Karpas-422 (cell line): ENCODE results near the gene ZBTB7C. TPM values are rescaled to one million over a fixed set of nuclear protein-coding genes. Genes with fewer than 3 reads are reported as not detected.

Experiments
- DNase-seq: peaks from one replicate; pipeline ENCODE4 v3.0.0-alpha.2; 2015
- H2AFZ ChIP-seq: fragments of 200-600 bp; sonication (generic); 2 replicates; pipeline ENCODE4 v1.6.1; 2014; ENCODE audit warnings: antibody characterized with exemption, low read length, mixed read lengths
- H3K27ac ChIP-seq: fragments of 200-600 bp; sonication (generic); 2 replicates; pipeline ENCODE4 v1.5.1; 2014; ENCODE audit warnings: mild to moderate bottlenecking, low read length, moderate library complexity
- H3K27me3 ChIP-seq: fragments of 200-600 bp; sonication (generic); 2 replicates; pipeline ENCODE4 v1.6.1; 2014; ENCODE audit warnings: low read length, mixed read lengths
- H3K36me3 ChIP-seq: fragments of 200-600 bp; sonication (generic); 2 replicates; pipeline ENCODE4 v1.6.1; 2014; ENCODE audit warnings: low read length, mixed read lengths; ENCODE audit not compliant: insufficient read depth
- H3K4me1 ChIP-seq: fragments of 200-600 bp; sonication (generic); 2 replicates; pipeline ENCODE4 v1.6.1; 2014; ENCODE audit warnings: mild to moderate bottlenecking, low read length, mixed read lengths
- H3K4me2 ChIP-seq: fragments of 200-600 bp; sonication (generic); 2 replicates; pipeline ENCODE4 v1.6.1; 2014; ENCODE audit warnings: low read length, low read depth, mild to moderate bottlenecking; ENCODE audit not compliant: poor library complexity, severe bottlenecking
- H3K4me3 ChIP-seq: fragments of 200-600 bp; sonication (generic); 2 replicates; pipeline ENCODE4 v1.5.1; 2014; ENCODE audit warnings: mild to moderate bottlenecking, antibody characterized with exemption, low read length, mixed read lengths
- H3K79me2 ChIP-seq: fragments of 200-600 bp; sonication (generic); 2 replicates; pipeline ENCODE4 v1.6.1; 2014; ENCODE audit warnings: mild to moderate bottlenecking, low read length, mixed read lengths
- H3K9ac ChIP-seq: fragments of 200-600 bp; sonication (generic); 2 replicates; pipeline ENCODE4 v1.6.0; 2014; ENCODE audit warnings: low read length
- H3K9me2 ChIP-seq: fragments of 200-600 bp; sonication (generic), shearing (Covaris generic); replicated peaks from 2 replicates; pipeline ENCODE4 v1.6.0; 2014; ENCODE audit warnings: mild to moderate bottlenecking, low read length, moderate library complexity; ENCODE audit not compliant: insufficient read depth
- H3K9me3 ChIP-seq: fragments of 300-700, 200-600 bp; sonication (generic); 2 replicates; pipeline ENCODE4 v1.6.1; 2014; ENCODE audit warnings: low read length, mixed read lengths
- H4K20me1 ChIP-seq: fragments of 200-600 bp; sonication (generic); 2 replicates; pipeline ENCODE4 v1.6.1; 2014; ENCODE audit warnings: mild to moderate bottlenecking, antibody characterized with exemption, low read length, low read depth; ENCODE audit not compliant: insufficient read depth
- total RNA-seq: library from RNA; depleted of rRNA; stranded (reverse); fragments of >200 nt; shearing (Covaris generic); gene quantifications from 2 replicates; pipeline ENCODE4 v1.2.3, GENCODE V29; 2014; ENCODE audit warnings: low replicate concordance

ZBTB7C gene
- total RNA-seq, 1 experiment from 2014 or later, result not detected

GRCh38 chr18:48297139-48297538, 112.0 kb downstream of the ZBTB7C start:
- H3K4me1 ChIP-seq, result peaks cover 7% of the 10 kb centered on the region; the same call in 1 of the 2 replicates
- no peak overlapping the region for H3K4me3 ChIP-seq
- H3K9ac ChIP-seq, result no peak overlapping the region
- H3K4me2 ChIP-seq, result no peak overlapping the region
- 0 out of 2 replicates have a peak, but pooled peaks cover 2% of the 10 kb centered on the region for H3K27me3 ChIP-seq
- no peaks in the 10 kb centered on the region for H3K79me2 ChIP-seq
- no peaks in the 10 kb centered on the region for H4K20me1 ChIP-seq
- DNase-seq, result no peak
- H3K36me3 ChIP-seq, result no peaks in the 10 kb centered on the region
- no peak overlapping the region for H2AFZ ChIP-seq
- no peaks in the 10 kb centered on the region for H3K9me3 ChIP-seq
- H3K9me2 ChIP-seq, result no peaks in the 10 kb centered on the region
- no peak overlapping the region for H3K27ac ChIP-seq

DNA sequence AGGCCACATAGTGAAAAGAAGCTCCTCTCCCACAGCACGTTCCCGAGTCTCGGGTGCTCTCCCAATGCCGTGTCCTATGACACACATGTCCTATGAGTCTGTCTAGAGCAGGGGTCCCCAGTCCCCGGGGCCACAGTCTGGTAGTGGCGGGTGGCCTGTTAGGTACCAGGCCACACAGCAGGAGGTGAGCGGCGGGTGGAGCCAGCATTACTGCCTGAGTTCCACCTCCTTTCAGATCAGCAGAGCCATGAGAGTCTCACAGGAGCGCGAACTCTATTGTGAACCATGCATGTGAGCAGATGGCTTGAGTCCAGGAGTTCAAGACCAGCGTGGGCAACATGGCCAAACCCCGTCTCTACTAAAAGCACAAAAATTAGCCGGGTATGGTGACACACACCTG, 112.6 kb downstream of the ZBTB7C start:
- Histone ChIP-seq H3K4me3 (no peak overlapping the region), H3K27ac (no peak overlapping the region), H3K4me1 (peaks cover 7% of the 10 kb centered on the region; the same call in 1 of the 2 replicates), H3K4me2 (no peak overlapping the region), H3K9ac (no peak overlapping the region), H2AFZ (no peak overlapping the region), H3K79me2 (no peaks in the 10 kb centered on the region), H3K36me3 (no peaks in the 10 kb centered on the region), H3K9me3 (no peaks in the 10 kb centered on the region), H3K9me2 (no peaks in the 10 kb centered on the region), H3K27me3 (0 out of 2 replicates have a peak, but pooled peaks cover 2% of the 10 kb centered on the region), H4K20me1 (no peaks in the 10 kb centered on the region)
- DNase-seq, result no peak

GRCh38 chr18:48295586-48296311, 113.4 kb downstream of the ZBTB7C start:
- H3K9me3 ChIP-seq, result no peaks in the 10 kb centered on the region
- peaks cover 7% of the 10 kb centered on the region; the same call in 1 of the 2 replicates for H3K4me1 ChIP-seq
- H3K9me2 ChIP-seq, result no peaks in the 10 kb centered on the region
- no peak overlapping the region for H3K9ac ChIP-seq
- H3K79me2 ChIP-seq, result no peaks in the 10 kb centered on the region
- no peak for DNase-seq
- H3K36me3 ChIP-seq, result no peaks in the 10 kb centered on the region
- no peak overlapping the region for H3K27ac ChIP-seq
- H3K27me3 ChIP-seq, result 0 out of 2 replicates have a peak, but pooled peaks cover 2% of the 10 kb centered on the region
- H2AFZ ChIP-seq, result no peak overlapping the region
- H3K4me3 ChIP-seq, result no peak overlapping the region
- no peaks in the 10 kb centered on the region for H4K20me1 ChIP-seq
- H3K4me2 ChIP-seq, result no peak overlapping the region

DNA sequence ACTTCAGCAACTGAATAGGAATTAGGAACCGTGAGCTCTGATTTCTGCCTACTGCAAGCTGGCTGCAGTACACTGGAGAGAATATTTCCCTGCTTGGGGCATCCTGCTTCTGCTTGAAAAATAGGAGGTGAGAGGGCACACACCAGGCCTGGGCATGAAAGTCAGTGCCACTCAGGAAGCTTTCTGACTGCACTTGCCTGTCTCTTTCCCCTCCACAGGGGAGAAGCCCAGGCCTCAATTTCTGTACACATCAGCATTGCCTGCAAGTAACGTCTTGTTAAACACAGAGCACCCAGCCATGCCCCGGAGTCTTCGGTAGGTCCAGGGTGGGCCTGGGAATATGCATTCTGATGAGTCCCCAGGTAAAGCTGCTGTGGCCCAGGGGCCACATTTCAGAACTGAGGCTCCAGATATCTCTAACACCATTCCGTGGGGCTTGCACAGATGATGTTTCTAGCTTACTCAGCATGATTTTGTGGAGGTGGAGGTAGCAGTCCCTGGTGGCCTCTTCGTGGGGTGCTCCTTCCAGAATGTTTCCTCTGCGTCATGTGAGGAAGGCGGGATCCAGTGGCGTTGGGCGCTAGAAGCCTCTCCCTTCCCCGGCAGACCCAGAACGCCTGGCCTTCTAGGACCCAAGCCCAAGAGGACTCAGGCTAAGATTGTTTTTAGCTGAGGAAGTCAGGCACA, 114.1 kb downstream of the ZBTB7C start:
- Histone ChIP-seq H3K9me2 (no peaks in the 10 kb centered on the region), H3K4me2 (no peak overlapping the region), H2AFZ (no peak overlapping the region), H3K4me3 (no peak overlapping the region), H3K9ac (no peak overlapping the region), H3K79me2 (no peaks in the 10 kb centered on the region), H3K4me1 (peaks cover under 1% of the 10 kb centered on the region; the same call in 1 of the 2 replicates), H3K27me3 (0 out of 2 replicates have a peak, but pooled peaks cover 2% of the 10 kb centered on the region), H4K20me1 (no peaks in the 10 kb centered on the region), H3K27ac (no peak overlapping the region), H3K36me3 (no peaks in the 10 kb centered on the region), H3K9me3 (no peaks in the 10 kb centered on the region)
- DNase-seq, result no peak

DNA sequence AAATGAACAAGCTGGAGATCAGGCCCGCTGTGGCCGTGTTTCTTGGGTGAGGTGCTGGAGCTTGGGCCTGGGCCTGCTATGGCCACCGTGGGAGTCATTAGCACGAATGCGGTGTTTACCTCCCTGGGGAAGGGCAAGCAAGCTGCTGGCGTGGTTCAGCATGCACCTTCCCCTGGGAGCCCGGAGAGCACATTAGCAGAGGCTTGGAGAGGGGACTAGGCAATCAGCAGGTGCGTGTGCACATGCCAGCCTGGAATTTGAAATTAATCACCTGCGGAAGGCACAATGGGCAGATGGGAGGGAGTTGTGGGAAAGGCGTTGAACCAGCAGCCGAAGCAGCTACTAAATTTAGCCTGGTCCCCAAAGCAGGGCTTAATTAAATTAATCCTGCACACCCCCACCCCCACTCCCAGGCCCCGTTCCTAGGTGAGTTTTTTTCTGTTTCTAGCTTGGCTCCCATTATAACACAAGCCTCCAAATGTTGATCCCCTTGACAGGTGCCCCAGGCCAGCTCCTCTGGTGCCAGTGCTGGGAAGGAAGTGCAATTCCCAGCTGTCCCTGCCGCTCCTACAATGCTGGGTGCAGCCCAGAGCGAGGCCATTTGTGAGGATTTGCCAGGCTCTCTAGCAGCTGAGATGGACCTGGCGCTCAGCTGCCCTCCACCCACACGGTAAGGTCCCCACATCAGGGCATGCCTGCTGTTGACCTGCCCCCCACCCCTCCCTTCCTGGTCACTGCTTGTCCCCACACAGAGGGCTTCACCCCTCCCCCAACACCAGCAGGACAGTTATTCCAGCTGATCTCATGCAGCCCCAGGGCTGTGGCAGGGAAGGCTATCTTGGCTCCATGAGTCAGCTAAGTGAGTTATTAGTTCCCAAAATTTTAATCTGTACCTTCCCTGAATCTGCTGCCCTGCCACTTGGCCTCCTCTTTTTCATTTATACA, 115.0 kb downstream of the ZBTB7C start:
- H3K9me2 ChIP-seq, result no peaks in the 10 kb centered on the region
- no peak overlapping the region for H3K27ac ChIP-seq
- H3K9me3 ChIP-seq, result no peaks in the 10 kb centered on the region
- H3K27me3 ChIP-seq, result 0 out of 2 replicates have a peak, but pooled peaks cover under 1% of the 10 kb centered on the region
- H3K9ac ChIP-seq, result no peak overlapping the region
- no peak overlapping the region for H3K4me3 ChIP-seq
- H3K4me2 ChIP-seq, result no peak overlapping the region
- DNase-seq, result no peak
- H3K36me3 ChIP-seq, result no peaks in the 10 kb centered on the region
- no peak overlapping the region for H2AFZ ChIP-seq
- H3K79me2 ChIP-seq, result no peaks in the 10 kb centered on the region
- no peaks in the 10 kb centered on the region for H4K20me1 ChIP-seq
- no peaks in the 10 kb centered on the region for H3K4me1 ChIP-seq

DNA sequence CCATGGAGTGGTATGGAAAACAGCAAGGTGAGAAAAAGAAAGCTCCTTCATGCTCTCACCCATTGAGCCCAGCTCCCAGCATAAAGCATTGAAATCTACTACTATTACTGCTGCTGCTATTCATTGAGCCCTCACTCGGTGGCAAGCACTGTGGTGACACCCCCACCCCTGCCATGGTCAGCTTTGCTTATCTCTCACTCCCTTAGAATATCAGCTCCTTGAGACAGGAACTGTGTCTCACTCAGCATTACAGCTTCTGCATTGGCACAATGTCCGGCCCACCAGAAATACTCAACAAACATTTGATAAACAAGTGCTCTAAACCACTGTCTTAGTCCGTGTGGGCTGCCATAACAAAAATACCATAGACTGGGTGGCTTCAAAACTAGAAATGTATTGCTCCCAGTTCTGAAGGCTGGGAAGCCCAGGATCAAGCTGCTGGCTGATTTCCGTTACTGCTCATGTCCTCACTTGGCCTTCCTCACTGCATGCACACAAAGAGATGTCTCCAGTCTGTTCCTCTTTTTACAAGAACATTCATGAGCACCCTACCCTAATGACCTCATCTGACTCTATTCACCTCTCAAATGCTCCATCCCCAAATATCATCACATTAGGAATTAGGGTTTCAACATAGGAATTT, 116.3 kb downstream of the ZBTB7C start:
- no peaks in the 10 kb centered on the region for H3K9me3 ChIP-seq
- no peaks in the 10 kb centered on the region for H3K4me1 ChIP-seq
- H3K36me3 ChIP-seq, result no peaks in the 10 kb centered on the region
- no peaks in the 10 kb centered on the region for H4K20me1 ChIP-seq
- H3K4me2 ChIP-seq, result no peak overlapping the region
- H3K27me3 ChIP-seq, result no peaks in the 10 kb centered on the region
- H3K27ac ChIP-seq, result no peak overlapping the region
- H3K79me2 ChIP-seq, result no peaks in the 10 kb centered on the region
- H3K4me3 ChIP-seq, result no peak overlapping the region
- no peak overlapping the region for H2AFZ ChIP-seq
- no peaks in the 10 kb centered on the region for H3K9me2 ChIP-seq
- DNase-seq, result no peak
- no peak overlapping the region for H3K9ac ChIP-seq

- H3K79me2 ChIP-seq, result no peaks in the 10 kb centered on the region
- DNase-seq, result no peak
- no peaks in the 10 kb centered on the region for H3K4me1 ChIP-seq
- H3K4me2 ChIP-seq, result no peak overlapping the region
- H3K27ac ChIP-seq, result no peak overlapping the region
- no peaks in the 10 kb centered on the region for H3K9me3 ChIP-seq
- H3K9ac ChIP-seq, result no peak overlapping the region
- no peaks in the 10 kb centered on the region for H3K9me2 ChIP-seq
- H3K36me3 ChIP-seq, result no peaks in the 10 kb centered on the region
- no peak overlapping the region for H3K4me3 ChIP-seq
- H2AFZ ChIP-seq, result no peak overlapping the region
- no peaks in the 10 kb centered on the region for H4K20me1 ChIP-seq
- 0 out of 2 replicates have a peak, but pooled peaks cover 2% of the 10 kb centered on the region for H3K27me3 ChIP-seq
These were observed 117.0 kb downstream of the ZBTB7C start for GRCh38 chr18:48292229-48292628.
